Measurements from ENCODE around the gene TBATA. TPM values are rescaled to one million over a fixed set of nuclear protein-coding genes. Genes with fewer than 3 reads are reported as not detected.

TBATA gene
- total RNA-seq, 1 donor from 2014 or later = not detected

- H3K9me3 Mint-ChIP-seq (ENCODE audit: unreplicated experiment) = no peaks in the 10 kb centered on the region
- peaks cover 5% of the 10 kb centered on the region for H3K36me3 Mint-ChIP-seq (ENCODE audit: low read depth, unreplicated experiment)
- peaks cover 3% of the 10 kb centered on the region for H3K27me3 Mint-ChIP-seq (ENCODE audit: unreplicated experiment)
- peaks cover 31% of the 10 kb centered on the region for H3K4me1 Mint-ChIP-seq (ENCODE audit: unreplicated experiment)
- TF ChIP-seq, protein P1, sequence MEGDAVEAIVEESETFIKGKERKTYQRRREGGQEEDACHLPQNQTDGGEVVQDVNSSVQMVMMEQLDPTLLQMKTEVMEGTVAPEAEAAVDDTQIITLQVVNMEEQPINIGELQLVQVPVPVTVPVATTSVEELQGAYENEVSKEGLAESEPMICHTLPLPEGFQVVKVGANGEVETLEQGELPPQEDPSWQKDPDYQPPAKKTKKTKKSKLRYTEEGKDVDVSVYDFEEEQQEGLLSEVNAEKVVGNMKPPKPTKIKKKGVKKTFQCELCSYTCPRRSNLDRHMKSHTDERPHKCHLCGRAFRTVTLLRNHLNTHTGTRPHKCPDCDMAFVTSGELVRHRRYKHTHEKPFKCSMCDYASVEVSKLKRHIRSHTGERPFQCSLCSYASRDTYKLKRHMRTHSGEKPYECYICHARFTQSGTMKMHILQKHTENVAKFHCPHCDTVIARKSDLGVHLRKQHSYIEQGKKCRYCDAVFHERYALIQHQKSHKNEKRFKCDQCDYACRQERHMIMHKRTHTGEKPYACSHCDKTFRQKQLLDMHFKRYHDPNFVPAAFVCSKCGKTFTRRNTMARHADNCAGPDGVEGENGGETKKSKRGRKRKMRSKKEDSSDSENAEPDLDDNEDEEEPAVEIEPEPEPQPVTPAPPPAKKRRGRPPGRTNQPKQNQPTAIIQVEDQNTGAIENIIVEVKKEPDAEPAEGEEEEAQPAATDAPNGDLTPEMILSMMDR (IDR thresholded peaks at IDR 0.05; ENCODE audit: unreplicated experiment) = no peak
- H3K4me3 Mint-ChIP-seq (ENCODE audit: unreplicated experiment) = no peak overlapping the region
- no peak for DNase-seq (ENCODE audit: low spot score)
- no peak overlapping the region for H3K27ac Mint-ChIP-seq (ENCODE audit: unreplicated experiment)
These were observed 28.9 kb upstream of the TBATA start for GRCh38 chr10:70814126-70814525.

DNA sequence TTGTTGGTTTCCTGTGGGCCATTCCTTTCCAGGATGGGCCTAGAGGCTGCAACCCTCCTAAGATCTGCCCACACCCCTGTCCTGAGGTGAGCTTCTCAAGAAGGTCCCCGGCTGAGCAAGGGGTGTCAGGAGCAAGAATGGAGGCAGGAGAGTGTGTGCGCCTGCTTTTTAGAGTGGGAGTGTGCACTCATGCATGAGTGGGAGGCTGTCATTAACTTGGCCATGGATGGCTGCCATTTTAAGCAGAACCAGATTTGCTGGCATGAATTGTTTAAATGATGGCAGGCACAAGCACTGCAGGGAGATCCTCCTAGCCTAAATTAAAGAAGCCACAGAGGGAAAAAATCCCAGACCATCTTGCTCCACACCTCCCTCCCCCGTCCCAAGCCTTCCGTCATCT lies 27.6 kb upstream of the TBATA start:
- no peak overlapping the region for H3K27ac Mint-ChIP-seq (ENCODE audit: unreplicated experiment)
- H3K27me3 Mint-ChIP-seq (ENCODE audit: unreplicated experiment) = peaks cover 3% of the 10 kb centered on the region

DNA sequence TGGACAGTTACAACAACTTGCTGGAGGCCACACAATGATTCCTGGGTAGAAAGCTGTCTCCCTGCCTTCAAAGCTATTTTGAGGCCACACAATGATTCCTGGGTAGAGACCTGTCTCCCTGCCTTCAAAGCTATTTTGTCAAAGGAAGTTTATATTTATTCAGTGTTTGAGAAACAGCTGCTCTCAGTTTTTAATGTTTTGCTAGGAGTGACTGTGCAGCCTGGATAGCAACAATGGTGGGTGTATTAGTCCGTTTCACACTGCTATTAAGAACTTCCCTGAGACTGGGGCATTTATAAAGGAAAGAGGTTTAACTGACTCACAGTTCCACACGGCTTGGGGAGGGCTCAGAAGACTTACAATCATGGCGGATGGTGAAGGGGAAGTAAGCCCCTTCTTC lies 26.7 kb upstream of the TBATA start:
- Mint-ChIP-seq H3K4me1 (ENCODE audit: unreplicated experiment) (peaks cover 26% of the 10 kb centered on the region), H3K27ac (ENCODE audit: unreplicated experiment) (no peak overlapping the region), H3K27me3 (ENCODE audit: unreplicated experiment) (peaks cover 3% of the 10 kb centered on the region), H3K9me3 (ENCODE audit: unreplicated experiment) (no peaks in the 10 kb centered on the region), H3K36me3 (ENCODE audit: low read depth, unreplicated experiment) (no peaks in the 10 kb centered on the region), H3K4me3 (ENCODE audit: unreplicated experiment) (no peak overlapping the region)
- DNase-seq (ENCODE audit: low spot score) = no peak
- TF ChIP-seq, protein P1 (IDR thresholded peaks at IDR 0.05; ENCODE audit: unreplicated experiment) = no peak

More for the DNA sequence above, 27.6 kb upstream of the TBATA start:
- TF ChIP-seq, protein P1 (IDR thresholded peaks at IDR 0.05; ENCODE audit: unreplicated experiment) = no peak
- Mint-ChIP-seq H3K36me3 (ENCODE audit: low read depth, unreplicated experiment) (peaks cover 3% of the 10 kb centered on the region), H3K4me1 (ENCODE audit: unreplicated experiment) (peaks cover 30% of the 10 kb centered on the region), H3K4me3 (ENCODE audit: unreplicated experiment) (no peak overlapping the region), H3K9me3 (ENCODE audit: unreplicated experiment) (no peaks in the 10 kb centered on the region)
- DNase-seq (ENCODE audit: low spot score) = no peak

DNA sequence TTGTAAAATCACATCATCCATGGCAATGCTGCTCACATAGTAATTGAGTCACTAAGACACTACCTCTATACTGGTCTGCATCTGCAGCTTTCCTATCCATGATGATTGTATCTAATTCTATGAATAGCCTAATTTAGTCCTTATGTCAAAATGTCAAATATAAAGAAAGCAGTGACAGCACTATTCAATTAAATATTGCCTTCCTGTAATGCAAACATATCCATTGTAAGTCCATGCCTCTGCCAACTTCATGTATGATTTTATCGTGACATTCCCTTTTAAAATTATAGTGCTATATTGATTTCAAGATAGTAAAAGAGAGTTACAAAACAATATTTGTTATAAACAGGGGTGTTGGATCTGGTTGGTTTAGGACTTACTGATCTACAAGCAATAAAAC lies 25.8 kb upstream of the TBATA start:
- DNase-seq (ENCODE audit: low spot score) = no peak
- Mint-ChIP-seq H3K4me1 (ENCODE audit: unreplicated experiment) (peaks cover 21% of the 10 kb centered on the region), H3K27ac (ENCODE audit: unreplicated experiment) (no peak overlapping the region), H3K27me3 (ENCODE audit: unreplicated experiment) (peaks cover 3% of the 10 kb centered on the region), H3K36me3 (ENCODE audit: low read depth, unreplicated experiment) (no peaks in the 10 kb centered on the region), H3K4me3 (ENCODE audit: unreplicated experiment) (no peak overlapping the region), H3K9me3 (ENCODE audit: unreplicated experiment) (no peaks in the 10 kb centered on the region)
- TF ChIP-seq, protein P1 (IDR thresholded peaks at IDR 0.05; ENCODE audit: unreplicated experiment) = no peak

DNA sequence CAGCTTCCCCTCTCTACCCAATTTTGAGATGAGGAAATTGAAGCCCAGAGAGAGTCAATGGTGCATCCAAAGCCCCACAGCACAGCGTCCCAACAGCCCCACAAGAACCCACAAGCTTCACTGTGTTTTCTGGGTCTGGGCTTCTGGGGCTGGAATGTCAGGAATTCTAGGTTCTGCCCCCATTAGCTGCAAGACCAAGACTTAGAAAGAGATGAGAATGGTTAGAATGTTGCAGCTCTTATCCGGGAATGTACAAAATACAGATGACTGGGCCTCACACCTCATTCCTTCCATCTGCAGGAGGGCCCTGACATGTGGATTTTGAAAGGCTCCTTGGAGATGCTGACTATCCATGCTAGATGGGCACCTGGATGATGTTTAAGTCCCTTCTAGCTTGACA lies 24.5 kb upstream of the TBATA start:
- TF ChIP-seq, protein P1 (IDR thresholded peaks at IDR 0.05; ENCODE audit: unreplicated experiment) = no peak
- no peak for DNase-seq (ENCODE audit: low spot score)
- Mint-ChIP-seq H3K9me3 (ENCODE audit: unreplicated experiment) (no peaks in the 10 kb centered on the region), H3K4me1 (ENCODE audit: unreplicated experiment) (peaks cover 19% of the 10 kb centered on the region), H3K4me3 (ENCODE audit: unreplicated experiment) (no peak overlapping the region), H3K27ac (ENCODE audit: unreplicated experiment) (no peak overlapping the region), H3K27me3 (ENCODE audit: unreplicated experiment) (peaks cover 6% of the 10 kb centered on the region), H3K36me3 (ENCODE audit: low read depth, unreplicated experiment) (no peaks in the 10 kb centered on the region)

Data from endothelial cell (in vitro differentiated cells).